DMS79 treated with DMSO at 0.1 percent for 48 hours (cell line): ENCODE data around the gene POTEI.
"Not testable (repeated sequence)": the region's sequence is repeated elsewhere in the genome, so short reads cannot be mapped to it uniquely, and the experiment has no call there.

Experiments used
- DNase-seq: peaks from one replicate; lab custom pipeline; 2025; lab: John Stamatoyannopoulos, UW

Gene POTEI

GRCh38 chr2:130455413-130455812 lies 53.7 kb downstream of the POTEI start:
- not testable (repeated sequence) for DNase-seq

DNA sequence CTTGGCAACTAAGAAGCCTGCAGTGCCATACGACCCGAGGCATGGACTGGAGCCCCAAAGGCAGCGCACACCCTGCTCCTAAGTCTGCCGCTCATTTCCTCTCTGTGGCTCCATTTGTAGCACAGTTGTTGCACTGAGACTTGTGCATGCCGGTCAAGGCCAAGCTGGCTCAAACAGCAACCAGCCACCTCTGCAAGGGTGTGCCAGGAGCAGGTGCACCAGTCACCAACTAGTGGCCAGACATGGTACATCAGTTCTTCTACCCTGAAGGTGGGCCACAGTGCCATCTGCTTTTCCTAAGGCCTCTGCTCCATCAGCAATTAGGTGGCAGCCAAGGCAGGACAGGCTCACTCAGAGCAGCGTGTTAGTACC lies 54.4 kb downstream of the POTEI start:
- DNase-seq, result not testable (repeated sequence)

GRCh38 chr2:130453955-130454711 lies 55.0 kb downstream of the POTEI start:
- DNase-seq, result not testable (repeated sequence)

- DNase-seq, result not testable (repeated sequence)
Observed at GRCh38 chr2:130452897-130453296, 56.2 kb downstream of the POTEI start.

- DNase-seq, result not testable (repeated sequence)
Observed at GRCh38 chr2:130451823-130452222, 57.3 kb downstream of the POTEI start.

GRCh38 chr2:130451278-130451677 lies 57.9 kb downstream of the POTEI start:
- DNase-seq, result not testable (repeated sequence)

- not testable (repeated sequence) for DNase-seq
Observed at GRCh38 chr2:130450366-130450765, 58.8 kb downstream of the POTEI start.

DNA sequence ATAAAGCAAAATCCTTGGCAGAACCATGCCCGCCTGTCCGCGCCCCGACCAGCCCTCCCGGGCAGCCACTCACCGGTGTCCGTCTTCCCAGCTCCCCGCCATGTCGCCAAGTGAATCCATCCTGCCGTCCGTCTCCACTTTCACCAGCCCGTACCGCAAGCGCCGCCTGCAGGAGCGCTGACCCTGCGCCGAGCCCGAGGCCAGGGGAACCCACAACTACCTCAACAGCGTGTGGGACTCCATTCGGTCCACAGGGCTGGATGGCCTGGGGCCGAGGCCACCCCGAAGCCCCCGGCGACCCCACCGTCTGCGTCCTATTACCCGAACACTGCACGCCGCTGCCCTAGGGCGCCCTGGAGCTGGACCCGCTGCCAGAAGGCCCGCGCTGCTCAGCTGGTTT lies 81.5 kb downstream of the POTEI start:
- DNase-seq, result not testable (repeated sequence)

GRCh38 chr2:130418845-130419244 lies 90.3 kb downstream of the POTEI start:
- not testable (repeated sequence) for DNase-seq

- DNase-seq, result not testable (repeated sequence)
Observed at GRCh38 chr2:130416693-130417092, 92.4 kb downstream of the POTEI start.
